ENCODE data around the gene SPIRE1. TPM values are rescaled to one million over a fixed set of nuclear protein-coding genes. Genes with fewer than 3 reads are reported as not detected.

SPIRE1 gene
- polyA plus RNA-seq, 1 experiment: 11.6 TPM

- no peak for TF ChIP-seq CTCF (IDR thresholded peaks at IDR 0.05; ENCODE audit: insufficient read depth, low read depth, low read length)
- POLR2A ChIA-PET: no interaction called here
- no peak for DNase-seq (ENCODE audit: low read depth)
- H3K4me3 ChIP-seq (ENCODE audit: low read depth, low read length): no peak overlapping the region
- H3K27me3 ChIP-seq (ENCODE audit: control insufficient read depth, insufficient read depth, low read length): no peaks in the 10 kb centered on the region
- CTCF ChIA-PET: interaction anchor here (1.6 kb wide), 1 partner anchor 216 kb away, joined by 4 read pairs; no protein-coding TSS in a partner anchor
- no peaks in the 10 kb centered on the region; the same call in 1 of the 2 replicates for H3K36me3 ChIP-seq (ENCODE audit: control insufficient read depth, insufficient read depth, low read length)
Observed at GRCh38 chr18:12442946-12443345, 215.0 kb downstream of the SPIRE1 start.

GRCh38 chr18:12441475-12442034, 216.4 kb downstream of the SPIRE1 start:
- Histone ChIP-seq H3K4me3 (ENCODE audit: low read depth, low read length) (no peak overlapping the region), H3K27me3 (ENCODE audit: control insufficient read depth, insufficient read depth, low read length) (no peaks in the 10 kb centered on the region), H3K36me3 (ENCODE audit: control insufficient read depth, insufficient read depth, low read length) (no peaks in the 10 kb centered on the region; the same call in 1 of the 2 replicates)
- no peak for DNase-seq (ENCODE audit: low read depth)
- ChIA-PET CTCF (interaction anchor here (0.8 to 1.6 kb wide), 2 partner anchors 218 to 251 kb away, joined by 3 to 4 read pairs; no protein-coding TSS in a partner anchor), POLR2A (no interaction called here)
- TF ChIP-seq CTCF (IDR thresholded peaks at IDR 0.05; ENCODE audit: insufficient read depth, low read depth, low read length): no peak

GRCh38 chr18:12438257-12438656, 219.7 kb downstream of the SPIRE1 start:
- TF ChIP-seq CTCF (IDR thresholded peaks at IDR 0.05; ENCODE audit: insufficient read depth, low read depth, low read length): no peak
- Histone ChIP-seq H3K36me3 (ENCODE audit: control insufficient read depth, insufficient read depth, low read length) (peaks cover 1% of the 10 kb centered on the region; the same call in 1 of the 2 replicates), H3K4me3 (ENCODE audit: low read depth, low read length) (no peak overlapping the region), H3K27me3 (ENCODE audit: control insufficient read depth, insufficient read depth, low read length) (no peaks in the 10 kb centered on the region)
- ChIA-PET POLR2A (no interaction called here), CTCF (interaction anchor here (1.0 to 1.2 kb wide), 2 partner anchors 46 to 250 kb away, joined by 3 to 6 read pairs; no protein-coding TSS in a partner anchor)
- DNase-seq (ENCODE audit: low read depth): no peak

GRCh38 chr18:12435867-12436266, 222.0 kb downstream of the SPIRE1 start:
- ChIA-PET POLR2A (no interaction called here), CTCF (interaction anchor here (0.9 kb wide), 1 partner anchor 53 kb away, joined by 3 read pairs; no protein-coding TSS in a partner anchor)

GRCh38 chr18:12434541-12434929, 223.4 kb downstream of the SPIRE1 start:
- no peak for TF ChIP-seq CTCF (IDR thresholded peaks at IDR 0.05; ENCODE audit: insufficient read depth, low read depth, low read length)
- POLR2A ChIA-PET: no interaction called here
- Histone ChIP-seq H3K27me3 (ENCODE audit: control insufficient read depth, insufficient read depth, low read length) (no peaks in the 10 kb centered on the region), H3K4me3 (ENCODE audit: low read depth, low read length) (no peak overlapping the region), H3K36me3 (ENCODE audit: control insufficient read depth, insufficient read depth, low read length) (peaks cover 12% of the 10 kb centered on the region)
- DNase-seq (ENCODE audit: low read depth): no peak
- CTCF ChIA-PET: interaction anchor here (1.0 kb wide), 1 partner anchor 31 kb away, joined by 3 read pairs; no protein-coding TSS in a partner anchor

More at GRCh38 chr18:12435867-12436266, 222.0 kb downstream of the SPIRE1 start:
- peaks cover 12% of the 10 kb centered on the region for H3K36me3 ChIP-seq (ENCODE audit: control insufficient read depth, insufficient read depth, low read length)
- no peaks in the 10 kb centered on the region for H3K27me3 ChIP-seq (ENCODE audit: control insufficient read depth, insufficient read depth, low read length)
- no peak for TF ChIP-seq CTCF (IDR thresholded peaks at IDR 0.05; ENCODE audit: insufficient read depth, low read depth, low read length)
- no peak overlapping the region for H3K4me3 ChIP-seq (ENCODE audit: low read depth, low read length)
- DNase-seq (ENCODE audit: low read depth): no peak

Measured in BJ (cell line).